IMR-90 (cell line): Measurements from ENCODE around the gene ERC2. TPM values are rescaled to one million over a fixed set of nuclear protein-coding genes. Genes with fewer than 3 reads are reported as not detected.

Experiments used
- ATAC-seq: fragments of 200-7000 bp; cut with Tn5 transposase; 2 replicates; pipeline ENCODE4 v1.9.1; 2020; ENCODE audit warnings: low read depth, mild to moderate bottlenecking, moderate library complexity
- BruUV-seq: library from RNA; stranded (reverse); fragments of 400-500 nt; replicated peaks from 2 replicates; lab custom pipeline; 2021; lab: Mats Ljungman, UMichigan
- CTCF ChIA-PET: fragments of 300-600 bp; formaldehyde crosslinking; extraction: SDS; loops from one replicate; lab custom pipeline; 2021; ENCODE audit warnings: antibody characterized with exemption; lab: Yijun Ruan, JAX
- POLR2A ChIA-PET: fragments of 300-600 bp; sonication (Branson Sonifier 250); formaldehyde crosslinking; loops from one replicate; lab custom pipeline; 2022; ENCODE audit warnings: antibody characterized with exemption; ENCODE audit not compliant: unreplicated experiment; lab: Charles Lee
- DNase-seq: peaks from one replicate; pipeline ENCODE4 v3.0.0; 2013
- H2AFZ ChIP-seq: replicated peaks from 2 replicates; pipeline ENCODE3; 2013; ENCODE audit warnings: low read length, mild to moderate bottlenecking; ENCODE audit not compliant: poor library complexity
- H2AK5ac ChIP-seq: 2 replicates; pipeline ENCODE4 v1.6.1; 2013; ENCODE audit warnings: low read depth, low read length, inconsistent platforms
- H2AK9ac ChIP-seq: replicated peaks from 2 replicates; pipeline ENCODE3; 2013; ENCODE audit warnings: mild to moderate bottlenecking, low read depth, low read length, moderate library complexity; ENCODE audit not compliant: poor library complexity
- H2BK120ac ChIP-seq: 2 replicates; pipeline ENCODE4 v1.6.1; 2013; ENCODE audit warnings: low read depth, low read length, inconsistent platforms
- H2BK15ac ChIP-seq: 3 replicates; pipeline ENCODE4 v1.6.1; 2013; ENCODE audit warnings: low read depth, low read length, inconsistent platforms
- H2BK20ac ChIP-seq: 2 replicates; pipeline ENCODE4 v1.6.1; 2013; ENCODE audit warnings: low read depth, mild to moderate bottlenecking, inconsistent platforms, low read length, moderate library complexity
- H2BK5ac ChIP-seq: 2 replicates; pipeline ENCODE4 v1.6.1; 2013; ENCODE audit warnings: mild to moderate bottlenecking, low read depth, low read length, inconsistent platforms; ENCODE audit not compliant: poor library complexity, severe bottlenecking
- H3K14ac ChIP-seq: replicated peaks from 2 replicates; pipeline ENCODE4 v1.6.1; 2013; ENCODE audit warnings: low read depth, low read length, inconsistent platforms
- H3K18ac ChIP-seq: 2 replicates; pipeline ENCODE4 v1.6.1; 2013; ENCODE audit warnings: low read depth, low read length, control low read depth
- H3K23ac ChIP-seq: 2 replicates; pipeline ENCODE4 v1.6.1; 2013; ENCODE audit warnings: low read depth, low read length, inconsistent platforms
- H3K27ac ChIP-seq: 2 replicates; pipeline ENCODE4 v1.5.1; 2013; ENCODE audit warnings: mild to moderate bottlenecking, control low read depth, low read length; ENCODE audit not compliant: insufficient read depth
- H3K27me3 ChIP-seq: 2 replicates; pipeline ENCODE4 v1.6.1; 2013; ENCODE audit warnings: low read length; ENCODE audit not compliant: control insufficient read depth, insufficient read depth
- H3K36me3 ChIP-seq: 2 replicates; pipeline ENCODE4 v1.6.1; 2013; ENCODE audit warnings: low read length, mixed read lengths; ENCODE audit not compliant: control insufficient read depth, insufficient read depth
- H3K4ac ChIP-seq: 2 replicates; pipeline ENCODE4 v1.6.1; 2013; ENCODE audit warnings: low read depth, low read length, inconsistent platforms
- H3K4me1 ChIP-seq: 2 replicates; pipeline ENCODE4 v1.6.1; 2013; ENCODE audit warnings: low read length, mixed read lengths; ENCODE audit not compliant: control insufficient read depth, insufficient read depth
- H3K4me2 ChIP-seq: 2 replicates; pipeline ENCODE4 v1.6.1; 2013; ENCODE audit warnings: low read depth, mild to moderate bottlenecking, control low read depth, low read length, moderate library complexity
- H3K4me3 ChIP-seq: 2 replicates; pipeline ENCODE4 v1.5.1; 2013; ENCODE audit warnings: low read depth, mild to moderate bottlenecking, control low read depth, low read length, moderate library complexity; ENCODE audit not compliant: insufficient read depth
- H3K56ac ChIP-seq: 2 replicates; pipeline ENCODE4 v1.6.1; 2013; ENCODE audit warnings: low read length, inconsistent platforms; ENCODE audit not compliant: insufficient read depth; ENCODE audit errors: extremely low read depth
- H3K79me1 ChIP-seq, 2 experiments: 2 replicates each; pipeline ENCODE4 v1.6.1; 2013; ENCODE audit warnings: low read length in 2 of 2, inconsistent platforms in 1 of 2, low read depth in 1 of 2
- H3K9ac ChIP-seq: 2 replicates; pipeline ENCODE4 v1.6.1; 2013; ENCODE audit warnings: low read depth, low read length, control low read depth
- H3K9me1 ChIP-seq: 2 replicates; pipeline ENCODE4 v1.6.1; 2013; ENCODE audit warnings: low read length, inconsistent platforms; ENCODE audit not compliant: insufficient read depth
- H3K9me3 ChIP-seq: 2 replicates; pipeline ENCODE4 v1.6.1; 2013; ENCODE audit warnings: low read length; ENCODE audit not compliant: control insufficient read depth, insufficient read depth
- H4K20me1 ChIP-seq: 2 replicates; pipeline ENCODE4 v1.6.1; 2013; ENCODE audit warnings: low read length, inconsistent platforms; ENCODE audit not compliant: insufficient read depth
- H4K5ac ChIP-seq: 2 replicates; pipeline ENCODE4 v1.6.1; 2013; ENCODE audit warnings: mild to moderate bottlenecking, low read depth, low read length, control low read depth
- H4K8ac ChIP-seq, 2 experiments: 2 replicates each; pipeline ENCODE4 v1.6.1; 2013; ENCODE audit warnings: low read depth in 2 of 2, low read length in 2 of 2, control low read depth in 1 of 2, inconsistent platforms in 1 of 2
- H4K91ac ChIP-seq: 2 replicates; pipeline ENCODE4 v1.6.1; 2013; ENCODE audit warnings: low read depth, low read length, inconsistent platforms; ENCODE audit not compliant: insufficient read depth
- CEBPB ChIP-seq: IDR thresholded peaks from 2 replicates; pipeline ENCODE4 v1.6.1; 2012; ENCODE audit warnings: low read depth, low read length, improper control_type of control experiment
- CHD1 ChIP-seq: IDR thresholded peaks from 2 replicates; pipeline ENCODE4 v1.6.1; 2012; ENCODE audit warnings: low read depth, low read length, improper control_type of control experiment
- CTCF ChIP-seq: conservative IDR thresholded peaks from 2 replicates; pipeline ENCODE4 v1.5.1; 2012; ENCODE audit warnings: mild to moderate bottlenecking, low read depth, low read length, improper control_type of control experiment
- FOS ChIP-seq: fragments of 150-350 bp; IDR thresholded peaks from 2 replicates; pipeline ENCODE4 v1.6.1; 2016; ENCODE audit warnings: low read depth, low read length
- MAFK ChIP-seq: IDR thresholded peaks from 2 replicates; pipeline ENCODE4 v1.6.1; 2012; ENCODE audit warnings: low read depth, low read length, improper control_type of control experiment
- RAD21 ChIP-seq: IDR thresholded peaks from 2 replicates; pipeline ENCODE4 v1.6.1; 2012; ENCODE audit warnings: low read length, improper control_type of control experiment
- RCOR1 ChIP-seq: IDR thresholded peaks from 2 replicates; pipeline ENCODE4 v1.6.1; 2012; ENCODE audit warnings: mild to moderate bottlenecking, low read length, improper control_type of control experiment; ENCODE audit not compliant: insufficient replicate concordance
- RFX5 ChIP-seq: IDR thresholded peaks from 2 replicates; pipeline ENCODE4 v1.8.0; 2012; ENCODE audit warnings: low read depth, mild to moderate bottlenecking, low read length, moderate library complexity
- USF2 ChIP-seq: fragments of 150-350 bp; IDR thresholded peaks from 2 replicates; pipeline ENCODE4 v1.6.1; 2017; ENCODE audit warnings: mild to moderate bottlenecking, antibody characterized with exemption, low read length, low read depth
- WGBS, 2 experiments: methylation state at CpG; one replicate each; pipeline versions ENCODE4 v1.1.5 to v1.1.7; 2013; ENCODE audit warnings: missing lambda C conversion rate in 2 of 2; ENCODE audit not compliant: insufficient read length in 1 of 2; ENCODE audit errors: extremely low coverage in 2 of 2; 5-methylcytosine and 5-hydroxymethylcytosine counted together
- dilution Hi-C: fragments of 300-500 bp; cut with HindIII; formaldehyde crosslinking; loops from one replicate; pipeline ENCODE4 v1.14.3; 2018; ENCODE audit warnings: low sequenced_read_pairs; ENCODE audit not compliant: unreplicated experiment
- in situ Hi-C: fragments of 300-500 bp; cut with MboI; formaldehyde crosslinking; loops from 3 replicates; pipeline ENCODE4 v1.14.3; 2019; ENCODE audit warnings: low sequenced_read_pairs, inconsistent platforms, mixed read lengths
- intact Hi-C: fragments of 100-400 bp; cut with micrococcal nuclease; formaldehyde crosslinking; loops from 2 replicates; pipeline ENCODE4 v1.10.0; 2022
- polyA plus RNA-seq, 3 experiments: library from polyadenylated mRNA; depleted of rRNA; stranded (reverse); fragments of >200 nt; gene quantifications; 2 replicates each; pipeline ENCODE4 v1.2.3, GENCODE V29; 2012; ENCODE audit warnings: low replicate concordance in 1 of 3
- total RNA-seq: library from RNA; depleted of rRNA; stranded (reverse); fragments of >200 nt; gene quantifications from 2 replicates; pipeline ENCODE4 v1.2.3, GENCODE V29; 2012

The ERC2 gene
- total and polyA plus RNA-seq, 2 of the 4 experiments (the other 2 are of a cell fraction): 0.17 to 0.18 TPM

- no peak overlapping the region for H2AK5ac ChIP-seq
- in situ Hi-C loops (no loop called here), intact Hi-C loops (no loop called here), dilution Hi-C loops (no loop called here)
- H3K14ac ChIP-seq: no peak overlapping the region
- H2AK9ac ChIP-seq: no peak overlapping the region
- no CpG with 5 or more reads among the region's 8 CpGs for WGBS, 2 experiments
- no peak overlapping the region; the same call in 1 of the 2 replicates for H4K91ac ChIP-seq
- H3K79me1 ChIP-seq: no peaks in the 10 kb centered on the region
- H2BK20ac ChIP-seq: no peak overlapping the region; the same call in 1 of the 2 replicates
- H3K9me1 ChIP-seq: no peaks in the 10 kb centered on the region
- H3K9me3 ChIP-seq: no peaks in the 10 kb centered on the region
- H3K9ac ChIP-seq: no peak overlapping the region
- no peak overlapping the region for H3K27ac ChIP-seq
- ATAC-seq: no peak
- H3K23ac ChIP-seq: no peak overlapping the region
- no peaks in the 10 kb centered on the region for H3K36me3 ChIP-seq
- H3K4me2 ChIP-seq: no peak overlapping the region
- H3K56ac ChIP-seq: no peak overlapping the region
- no peak overlapping the region for H2BK5ac ChIP-seq
- no peak overlapping the region for H3K4ac ChIP-seq
- H3K18ac ChIP-seq: 0 out of 2 replicates have a peak overlapping the region, but pooled peaks have one; percentile 47
- H3K4me1 ChIP-seq: peaks cover 6% of the 10 kb centered on the region
- H2AFZ ChIP-seq: no peak overlapping the region
- ChIA-PET POLR2A (no interaction called here), CTCF (no interaction called here)
- no peak overlapping the region for H2BK120ac ChIP-seq
- no peak overlapping the region for H3K4me3 ChIP-seq
- H2BK15ac ChIP-seq: no peak overlapping the region
- H3K27me3 ChIP-seq: peaks cover 1% of the 10 kb centered on the region; the same call in 1 of the 2 replicates
- no peak overlapping the region for H4K5ac ChIP-seq
- no peaks in the 10 kb centered on the region for H4K20me1 ChIP-seq
- TF ChIP-seq CHD1 (no peak), RFX5 (no peak), CTCF (no peak), MAFK (no peak), RCOR1 (no peak), USF2 (no peak), RAD21 (no peak), CEBPB (no peak), FOS (no peak)
- DNase-seq: no peak
- BruUV-seq: no TSS peak
- no peak overlapping the region for H4K8ac ChIP-seq
These were observed 852.5 kb downstream of the ERC2 start for GRCh38 chr3:55615694-55616295.
